B cell (primary cell): Measurements from ENCODE around the gene BRD4. TPM values are rescaled to one million over a fixed set of nuclear protein-coding genes. Genes with fewer than 3 reads are reported as not detected.

Experiments
- ATAC-seq: fragments of 200-7000 bp; cut with Tn5 transposase; one replicate; pipeline ENCODE4 v1.10.0; 2021; ENCODE audit warnings: low read depth, mild to moderate bottlenecking, moderate number of reproducible peaks, moderate library complexity
- CTCF ChIA-PET: fragments of 350-600 bp; sonication (Branson Sonifier 250); formaldehyde crosslinking; loops from one replicate; lab custom pipeline; 2021; ENCODE audit warnings: antibody characterized with exemption, inconsistent platforms; lab: Charles Lee
- POLR2A ChIA-PET: fragments of 350-600 bp; sonication (Branson Sonifier 250); formaldehyde crosslinking; loops from one replicate; lab custom pipeline; 2021; ENCODE audit warnings: antibody characterized with exemption; lab: Charles Lee
- DNase-seq: peaks from one replicate; pipeline ENCODE4 v3.0.0; 2013
- H2AFZ ChIP-seq: 2 replicates; pipeline ENCODE4 v1.6.1; 2012; ENCODE audit warnings: mild to moderate bottlenecking, low read depth, low read length; ENCODE audit not compliant: insufficient read depth, poor library complexity, severe bottlenecking
- H3K27ac ChIP-seq, 2 donors: 1 replicate in 1 of 2; 2 replicates in 1 of 2; pipeline ENCODE4 v1.5.1; 2012 to 2013; ENCODE audit warnings: low read length in 2 of 2, mild to moderate bottlenecking in 2 of 2, moderate library complexity in 1 of 2
- H3K27me3 ChIP-seq, 4 experiments: fragments of 200-600 bp in 1 of 4; sonication (generic) in 1 of 4; replicated peaks in 1 of 4; 1 replicate in 2 of 4; 2 replicates in 2 of 4; pipeline versions ENCODE4 v1.6.1 to v1.7.0; 2013 to 2016; ENCODE audit warnings: low read length in 3 of 4, mild to moderate bottlenecking in 2 of 4, mixed read lengths in 1 of 4, moderate library complexity in 1 of 4; ENCODE audit not compliant: insufficient read depth in 4 of 4, control insufficient read depth in 3 of 4; ENCODE audit errors: control extremely low read depth in 1 of 4
- H3K36me3 ChIP-seq, 2 experiments: replicated peaks in 1 of 2; 1 replicate in 1 of 2; 2 replicates in 1 of 2; pipeline versions ENCODE4 v1.6.1 to v1.7.1; 2013; ENCODE audit warnings: low read length in 1 of 2; ENCODE audit not compliant: insufficient read depth in 2 of 2, control insufficient read depth in 1 of 2; ENCODE audit errors: control extremely low read depth in 1 of 2, extremely low read depth in 1 of 2
- H3K4me1 ChIP-seq, 2 donors: fragments of 200-600 bp in 1 of 2; sonication (generic) in 1 of 2; 1 replicate in 1 of 2; 2 replicates in 1 of 2; pipeline versions ENCODE4 v1.5.1 to v1.6.1; 2013 to 2017; ENCODE audit warnings: low read length in 2 of 2; ENCODE audit not compliant: control insufficient read depth in 2 of 2, insufficient read depth in 2 of 2
- H3K4me2 ChIP-seq: replicated peaks from 2 replicates; pipeline ENCODE3; 2012; ENCODE audit warnings: mild to moderate bottlenecking, low read depth, low read length; ENCODE audit not compliant: poor library complexity, severe bottlenecking
- H3K4me3 ChIP-seq, 5 experiments: fragments of 200-600 bp in 1 of 5; sonication (generic) in 1 of 5; 1 replicate in 3 of 5; 2 replicates in 2 of 5; pipeline versions ENCODE4 v1.5.1 to v1.7.0; 2011 to 2016; ENCODE audit warnings: low read length in 4 of 5, mild to moderate bottlenecking in 4 of 5, low read depth in 2 of 5, control low read depth in 1 of 5, moderate library complexity in 1 of 5; ENCODE audit not compliant: insufficient read depth in 1 of 5; ENCODE audit errors: control extremely low read depth in 1 of 5, extremely low read depth in 1 of 5
- H3K79me2 ChIP-seq: fragments of 200-600 bp; sonication (generic); one replicate; pipeline ENCODE4 v1.6.0; 2016; ENCODE audit warnings: low read length; ENCODE audit not compliant: control insufficient read depth, insufficient read depth
- H3K9ac ChIP-seq: fragments of 200-600 bp; sonication (generic); 2 replicates; pipeline ENCODE4 v1.6.1; 2017; ENCODE audit warnings: mild to moderate bottlenecking, low read length, moderate library complexity
- H3K9me3 ChIP-seq, 3 donors: one replicate each; pipeline versions ENCODE4 v1.6.1 to v1.7.1; 2013; ENCODE audit warnings: low read length in 2 of 3; ENCODE audit not compliant: control insufficient read depth in 2 of 3, insufficient read depth in 1 of 3; ENCODE audit errors: control extremely low read depth in 1 of 3
- H4K20me1 ChIP-seq: 2 replicates; pipeline ENCODE4 v1.6.0; 2012; ENCODE audit warnings: mild to moderate bottlenecking, low read length; ENCODE audit not compliant: insufficient read depth, control insufficient read depth, poor library complexity, severe bottlenecking
- H3K27ac Mint-ChIP-seq: one replicate; pipeline ENCODE4 v1.8.0; 2021; ENCODE audit warnings: mixed read lengths
- H3K27me3 Mint-ChIP-seq: one replicate; pipeline ENCODE4 v1.8.0; 2021; ENCODE audit warnings: mixed read lengths
- H3K4me1 Mint-ChIP-seq: one replicate; pipeline ENCODE4 v1.8.0; 2021; ENCODE audit warnings: mixed read lengths
- H3K4me3 Mint-ChIP-seq: one replicate; pipeline ENCODE4 v1.8.0; 2021; ENCODE audit warnings: mixed read lengths
- H3K9me3 Mint-ChIP-seq: one replicate; pipeline ENCODE4 v1.8.0; 2022; ENCODE audit warnings: mixed read lengths; ENCODE audit not compliant: insufficient read depth
- CTCF ChIP-seq: fragments of 200-600 bp; IDR thresholded peaks from one replicate; pipeline ENCODE4 v1.8.0; 2022; ENCODE audit warnings: antibody characterized with exemption, mild to moderate bottlenecking
- EZH2 ChIP-seq: IDR thresholded peaks from 2 replicates; pipeline ENCODE4 v1.6.1; 2012; ENCODE audit warnings: borderline replicate concordance, low read depth, mild to moderate bottlenecking, moderate library complexity, low read length; ENCODE audit not compliant: insufficient read depth, poor library complexity, severe bottlenecking
- WGBS: methylation state at CpG from one replicate; pipeline ENCODE4 v1.1.5; 2013; ENCODE audit warnings: missing lambda C conversion rate; ENCODE audit not compliant: insufficient coverage; 5-methylcytosine and 5-hydroxymethylcytosine counted together
- intact Hi-C: fragments of 100-400 bp; cut with micrococcal nuclease; formaldehyde crosslinking; loops from one replicate; pipeline ENCODE4 v1.10.0; 2022
- polyA plus RNA-seq: library from polyadenylated mRNA; depleted of rRNA; stranded (reverse); fragments of >200 nt; gene quantifications from 2 replicates; pipeline ENCODE4 v1.2.3, GENCODE V29; 2012
- total RNA-seq, 2 donors: library from RNA; stranded (reverse); fragments of 120-200 nt in 1 of 2; gene quantifications; 1 replicate in 1 of 2; 2 replicates in 1 of 2; pipeline versions ENCODE4 v1.2.3 to v1.2.4, GENCODE V29; 2013 to 2022

Gene BRD4
- total and polyA plus RNA-seq, 2 donors (not counting 1 experiment from before 2014, with no cell fraction given): 30.7 to 209 TPM

- ChIA-PET POLR2A (no interaction called here), CTCF (no interaction called here)
- TF ChIP-seq CTCF (no peak), EZH2 (no peak)
- no peaks in the 10 kb centered on the region for H3K9me3 Mint-ChIP-seq
- intact Hi-C loops: no loop called here
- peaks cover 51% of the 10 kb centered on the region for H3K27me3 Mint-ChIP-seq
- Histone ChIP-seq H2AFZ (peak within 1 kb of the TSS; percentile 22), H3K27ac (no peak within 1 kb of the TSS), H3K9ac (peak within 1 kb of the TSS; percentile 23), H3K4me3 (peak within 1 kb of the TSS in 3 of 5 experiments; percentile 20 to 52 (median 25)), H4K20me1 (no peaks in the 10 kb centered on the region), H3K4me2 (peak within 1 kb of the TSS; percentile 81), H3K36me3 (no peaks in the 10 kb centered on the region), H3K79me2 (no peaks in the 10 kb centered on the region), H3K9me3 (peaks cover 0 to 11% (median 0%) of the 10 kb centered on the region in 3 donors), H3K27me3 (peaks cover 0 to 54% (median 19%) of the 10 kb centered on the region in 4 experiments), H3K4me1 (peaks cover 18 to 23% of the 10 kb centered on the region in 2 donors)
- H3K27ac Mint-ChIP-seq: peak within 1 kb of the TSS; percentile 15
- H3K4me1 Mint-ChIP-seq: peaks cover 25% of the 10 kb centered on the region
- WGBS: 8% methylated on average over 40 of the region's 74 CpGs
- ATAC-seq (no peak), DNase-seq (no peak)
- peak within 1 kb of the TSS; percentile 66 for H3K4me3 Mint-ChIP-seq
Observed at GRCh38 chr19:15200553-15201364, 131.6 kb downstream of the BRD4 start, which contains the start of gene NOTCH3. NOTCH3 (minus strand) TSS chr19:15200995; CDS start chr19:15200905, 90 bp downstream.
